ENCODE data around the gene TUBGCP3.
A peak's percentile ranks its signal among the peaks of the same experiment; 100 is the strongest.

The TUBGCP3 gene

DNA sequence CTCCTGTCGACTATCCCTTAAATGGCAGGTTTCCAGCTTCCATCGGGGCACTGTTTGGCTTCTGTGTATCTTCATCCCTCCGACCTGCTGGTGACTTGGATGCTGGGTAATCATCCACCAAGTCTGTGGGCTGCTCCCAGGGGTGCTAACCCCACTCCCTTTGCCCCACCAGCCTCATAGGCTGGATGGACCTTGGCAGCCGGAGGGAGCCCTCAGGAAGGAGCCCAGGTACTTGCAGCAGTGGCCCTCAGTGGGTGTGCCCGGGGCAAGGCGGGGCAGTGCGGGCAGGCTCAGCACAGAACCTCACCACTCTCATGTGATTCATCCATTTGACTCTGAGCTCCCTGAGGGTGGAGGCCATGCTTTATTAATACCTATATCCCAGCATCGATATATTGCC is 27.4 kb upstream of the TUBGCP3 start:
- TF ChIP-seq, protein P1, sequence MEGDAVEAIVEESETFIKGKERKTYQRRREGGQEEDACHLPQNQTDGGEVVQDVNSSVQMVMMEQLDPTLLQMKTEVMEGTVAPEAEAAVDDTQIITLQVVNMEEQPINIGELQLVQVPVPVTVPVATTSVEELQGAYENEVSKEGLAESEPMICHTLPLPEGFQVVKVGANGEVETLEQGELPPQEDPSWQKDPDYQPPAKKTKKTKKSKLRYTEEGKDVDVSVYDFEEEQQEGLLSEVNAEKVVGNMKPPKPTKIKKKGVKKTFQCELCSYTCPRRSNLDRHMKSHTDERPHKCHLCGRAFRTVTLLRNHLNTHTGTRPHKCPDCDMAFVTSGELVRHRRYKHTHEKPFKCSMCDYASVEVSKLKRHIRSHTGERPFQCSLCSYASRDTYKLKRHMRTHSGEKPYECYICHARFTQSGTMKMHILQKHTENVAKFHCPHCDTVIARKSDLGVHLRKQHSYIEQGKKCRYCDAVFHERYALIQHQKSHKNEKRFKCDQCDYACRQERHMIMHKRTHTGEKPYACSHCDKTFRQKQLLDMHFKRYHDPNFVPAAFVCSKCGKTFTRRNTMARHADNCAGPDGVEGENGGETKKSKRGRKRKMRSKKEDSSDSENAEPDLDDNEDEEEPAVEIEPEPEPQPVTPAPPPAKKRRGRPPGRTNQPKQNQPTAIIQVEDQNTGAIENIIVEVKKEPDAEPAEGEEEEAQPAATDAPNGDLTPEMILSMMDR (IDR thresholded peaks at IDR 0.05; ENCODE audit: low read length, missing control alignments) = no peak
- H3K4me3 ChIP-seq (replicated peaks; ENCODE audit: low read depth, low read length) = no peak overlapping the region
- DNase-seq (ENCODE audit: low read depth) = no peak

DNA sequence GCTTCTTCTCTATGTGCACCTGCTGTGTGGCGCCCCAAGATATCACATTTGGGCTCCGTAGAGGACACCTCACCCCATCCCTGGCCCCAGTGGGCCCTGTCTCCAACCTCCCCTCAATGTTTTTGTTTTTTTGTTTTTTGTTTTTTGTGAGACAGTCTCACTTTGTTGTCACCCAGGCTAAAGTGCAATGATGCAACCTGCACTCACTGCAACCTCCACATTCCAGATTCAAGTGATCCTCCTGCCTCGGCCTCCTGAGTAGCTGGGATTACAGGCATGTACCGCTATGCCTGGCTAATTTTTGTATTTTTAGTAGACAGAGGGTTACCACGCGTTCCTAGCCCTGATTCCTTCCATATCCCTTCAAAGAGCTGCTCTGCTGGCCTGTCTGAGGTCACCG is 26.9 kb upstream of the TUBGCP3 start:
- TF ChIP-seq, protein P1 (IDR thresholded peaks at IDR 0.05; ENCODE audit: low read length, missing control alignments) = no peak
- no peak for DNase-seq (ENCODE audit: low read depth)
- no peak overlapping the region for H3K4me3 ChIP-seq (replicated peaks; ENCODE audit: low read depth, low read length)

DNA sequence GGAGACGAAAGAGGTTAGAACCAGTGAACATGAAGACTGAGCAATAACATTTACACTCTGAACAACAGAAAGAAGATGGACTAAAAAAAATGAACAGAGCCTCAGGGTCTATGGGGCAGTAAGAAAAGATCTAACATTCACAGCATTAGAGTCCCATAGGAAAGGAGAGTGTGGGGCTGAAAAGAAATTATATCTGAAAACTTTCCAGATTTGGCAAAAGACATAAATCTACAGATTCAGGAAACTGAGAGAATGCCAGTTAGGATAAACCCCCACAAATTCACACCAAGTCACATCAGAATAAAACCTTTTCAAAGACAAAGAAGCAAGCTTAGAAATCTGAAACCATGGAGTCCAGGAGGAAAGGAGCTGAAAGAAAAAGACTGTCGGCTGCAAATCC is 20.3 kb upstream of the TUBGCP3 start:
- DNase-seq (ENCODE audit: low read depth) = no peak
- TF ChIP-seq, protein P1 (IDR thresholded peaks at IDR 0.05; ENCODE audit: low read length, missing control alignments) = no peak
- no peak overlapping the region for H3K4me3 ChIP-seq (replicated peaks; ENCODE audit: low read depth, low read length)

DNA sequence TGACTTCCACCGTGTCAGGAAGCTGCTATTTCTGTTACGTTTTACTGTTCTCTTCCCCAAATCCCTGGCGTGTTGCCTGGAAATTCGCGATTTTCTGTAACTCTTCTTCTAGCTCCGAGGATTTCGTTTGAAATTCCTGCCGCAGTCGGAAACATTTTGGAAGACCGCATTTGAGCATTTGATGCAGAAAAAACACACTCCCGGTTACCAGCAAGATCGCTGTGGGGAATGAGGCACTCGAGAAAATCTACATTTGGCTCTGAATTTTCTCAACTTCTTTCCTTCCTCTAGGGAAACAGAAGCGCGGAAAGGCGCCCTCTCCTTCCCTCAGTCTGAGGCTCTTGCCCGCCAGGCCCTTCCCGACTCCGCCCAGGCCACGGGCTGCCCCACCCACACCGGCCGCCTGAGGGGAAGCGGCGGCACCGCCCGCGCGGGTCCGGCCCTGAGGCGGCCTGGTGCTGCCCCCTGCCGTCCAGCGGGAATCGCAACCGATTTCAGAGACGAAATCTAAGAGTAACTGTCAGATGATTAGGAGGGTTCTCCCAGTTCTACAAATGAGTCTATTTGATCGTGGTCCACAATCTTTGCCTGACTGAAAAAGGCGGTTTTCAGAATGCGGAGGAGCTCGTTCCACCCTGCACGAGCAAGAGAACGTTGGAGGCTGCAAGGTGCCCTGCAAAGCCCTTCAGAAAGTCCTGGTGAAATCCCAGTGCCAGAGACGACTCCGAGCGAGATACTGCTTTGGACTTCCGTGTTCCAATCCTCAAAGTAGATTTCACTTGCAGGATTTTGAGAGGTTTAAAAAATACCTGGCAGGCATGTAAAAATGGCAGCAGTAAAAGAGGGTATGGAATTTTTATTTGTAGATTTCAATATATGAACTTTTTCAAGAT is 18.4 kb upstream of the TUBGCP3 start:
- peak overlapping the region; percentile 60 for H3K4me3 ChIP-seq (replicated peaks; ENCODE audit: low read depth, low read length)
- peak; percentile 86 for DNase-seq (ENCODE audit: low read depth)
- TF ChIP-seq, protein P1 (IDR thresholded peaks at IDR 0.05; ENCODE audit: low read length, missing control alignments) = peak; percentile 62

DNA sequence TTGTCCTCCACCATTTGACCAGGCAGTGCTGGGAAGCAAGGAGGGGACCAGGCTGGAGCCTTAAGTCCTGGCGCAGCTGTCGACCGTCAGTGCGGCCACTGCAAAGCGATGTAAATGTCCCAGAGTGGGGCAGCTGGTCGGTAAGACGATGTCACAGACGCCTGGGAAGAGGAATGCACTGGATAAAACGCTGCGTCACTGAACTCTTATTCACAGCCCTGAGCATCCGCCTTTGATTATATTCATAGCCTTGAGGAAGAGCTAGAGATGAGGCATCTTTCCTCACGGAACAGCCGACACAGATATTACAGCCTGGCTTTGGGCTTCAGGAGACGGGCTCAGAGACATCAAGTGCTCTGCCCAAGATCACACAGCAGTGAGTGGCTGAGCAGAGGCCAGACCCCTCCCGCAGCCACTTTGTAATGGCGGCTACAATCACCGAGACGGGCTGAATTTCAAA is 17.6 kb upstream of the TUBGCP3 start:
- H3K4me3 ChIP-seq (replicated peaks; ENCODE audit: low read depth, low read length) = peak overlapping the region; percentile 60
- TF ChIP-seq, protein P1 (IDR thresholded peaks at IDR 0.05; ENCODE audit: low read length, missing control alignments) = no peak
- no peak for DNase-seq (ENCODE audit: low read depth)

DNA sequence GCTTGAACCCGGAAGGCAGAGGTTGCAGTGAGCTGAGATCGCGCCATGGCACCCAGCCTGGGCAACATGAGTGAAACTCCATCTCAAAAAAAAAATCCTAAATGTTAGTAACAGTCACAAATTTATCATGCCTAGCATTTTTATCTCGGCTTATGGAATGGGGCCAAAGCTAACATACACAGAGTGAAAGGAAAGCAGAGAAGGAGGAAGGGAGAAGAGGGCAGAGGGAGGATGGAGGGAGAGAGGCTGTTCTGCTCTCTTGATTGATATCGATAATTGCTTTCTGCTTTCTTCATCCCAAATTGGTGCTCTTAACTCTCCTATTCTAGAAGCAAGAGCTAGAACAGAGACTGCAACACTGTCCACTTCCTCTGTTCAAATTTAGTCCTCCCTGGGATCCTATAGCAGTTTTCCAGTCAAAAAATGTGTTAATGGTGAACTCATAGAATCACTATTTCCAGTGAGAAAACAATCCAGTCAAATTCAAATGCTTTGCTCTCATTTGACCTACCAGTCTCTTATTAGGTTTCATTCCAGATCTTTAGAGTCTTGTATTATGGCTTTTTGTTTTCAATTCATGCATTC is 15.8 kb upstream of the TUBGCP3 start:
- TF ChIP-seq, protein P1 (IDR thresholded peaks at IDR 0.05; ENCODE audit: low read length, missing control alignments) = no peak
- DNase-seq (ENCODE audit: low read depth) = peak; percentile 53
- H3K4me3 ChIP-seq (replicated peaks; ENCODE audit: low read depth, low read length) = no peak overlapping the region
